AG20443 (cell line): ENCODE data around the gene TBL3.

Source experiments
- DNase-seq: peaks from one replicate; pipeline ENCODE4 v3.0.0; 2012; ENCODE audit warnings: low spot score, mixed read lengths

The TBL3 gene

DNA sequence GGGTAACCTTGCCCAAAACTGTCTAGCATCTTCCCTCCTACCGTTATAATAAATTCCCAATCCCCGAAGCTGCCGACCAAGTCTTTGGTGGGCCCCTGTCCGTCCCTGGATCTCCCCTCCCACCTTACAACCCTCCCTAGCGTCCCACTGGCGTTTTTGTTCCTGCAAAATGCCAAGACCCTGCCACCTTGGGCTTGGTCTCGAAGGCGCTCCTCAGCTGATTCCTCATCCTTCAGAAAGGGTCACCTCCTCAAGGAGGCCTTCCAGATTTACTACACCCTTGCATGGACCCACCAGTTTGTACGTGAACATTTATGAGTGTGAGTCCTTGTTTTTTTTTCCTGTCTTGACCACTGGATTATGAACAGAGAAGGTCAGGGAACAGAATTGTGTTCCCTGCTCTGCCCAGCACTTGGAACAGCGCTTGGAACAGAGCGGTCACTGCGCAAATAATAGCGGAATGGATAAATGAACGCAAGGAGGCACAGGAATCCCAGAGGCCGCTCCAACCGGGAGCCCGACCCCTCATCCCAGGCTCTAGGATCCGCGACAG lies 11.2 kb downstream of the TBL3 start:
- DNase-seq: no peak

DNA sequence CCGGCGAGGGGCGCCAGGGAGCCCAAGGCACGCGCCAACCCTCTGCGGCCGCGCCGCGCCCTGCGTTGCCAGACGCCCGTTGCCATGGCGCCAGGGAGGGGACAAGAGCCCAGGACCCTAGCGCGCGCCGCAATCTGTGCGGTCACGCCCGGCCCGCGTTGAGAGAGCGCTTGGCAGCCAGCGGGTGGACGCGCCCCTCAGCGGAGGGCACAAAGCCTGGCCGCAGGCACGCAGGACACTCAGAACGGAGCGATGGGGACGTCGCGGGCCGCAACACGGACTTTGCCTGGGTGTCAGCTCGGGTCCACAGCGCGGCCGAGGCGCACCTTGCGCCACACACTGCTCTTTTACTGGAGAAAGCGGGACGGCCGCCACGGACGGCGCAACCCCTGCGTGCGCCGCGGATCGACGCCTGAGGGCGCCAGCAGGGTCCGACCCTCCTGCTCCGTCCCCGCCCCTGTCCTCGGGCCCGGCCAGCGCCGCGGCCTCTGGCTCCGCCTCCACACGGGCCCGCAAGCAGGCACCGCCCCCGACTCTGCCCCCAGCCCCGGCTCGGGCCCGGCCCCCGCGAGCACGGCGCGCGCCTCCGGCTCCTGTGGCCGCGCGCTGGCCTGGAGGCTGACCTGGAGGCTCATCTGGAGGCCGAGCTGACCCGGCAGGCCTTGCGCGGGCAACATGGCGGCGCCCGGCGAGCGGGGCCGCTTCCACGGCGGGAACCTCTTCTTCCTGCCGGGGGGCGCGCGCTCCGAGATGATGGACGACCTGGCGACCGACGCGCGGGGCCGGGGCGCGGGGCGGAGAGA lies 11.9 kb downstream of the TBL3 start, which contains the start of gene GFER:
GFER (plus strand) TSS at position 650 of the 803 bp plus-strand sequence; CDS start at position 676, 26 bp downstream.
- DNase-seq: peak; percentile 98

DNA sequence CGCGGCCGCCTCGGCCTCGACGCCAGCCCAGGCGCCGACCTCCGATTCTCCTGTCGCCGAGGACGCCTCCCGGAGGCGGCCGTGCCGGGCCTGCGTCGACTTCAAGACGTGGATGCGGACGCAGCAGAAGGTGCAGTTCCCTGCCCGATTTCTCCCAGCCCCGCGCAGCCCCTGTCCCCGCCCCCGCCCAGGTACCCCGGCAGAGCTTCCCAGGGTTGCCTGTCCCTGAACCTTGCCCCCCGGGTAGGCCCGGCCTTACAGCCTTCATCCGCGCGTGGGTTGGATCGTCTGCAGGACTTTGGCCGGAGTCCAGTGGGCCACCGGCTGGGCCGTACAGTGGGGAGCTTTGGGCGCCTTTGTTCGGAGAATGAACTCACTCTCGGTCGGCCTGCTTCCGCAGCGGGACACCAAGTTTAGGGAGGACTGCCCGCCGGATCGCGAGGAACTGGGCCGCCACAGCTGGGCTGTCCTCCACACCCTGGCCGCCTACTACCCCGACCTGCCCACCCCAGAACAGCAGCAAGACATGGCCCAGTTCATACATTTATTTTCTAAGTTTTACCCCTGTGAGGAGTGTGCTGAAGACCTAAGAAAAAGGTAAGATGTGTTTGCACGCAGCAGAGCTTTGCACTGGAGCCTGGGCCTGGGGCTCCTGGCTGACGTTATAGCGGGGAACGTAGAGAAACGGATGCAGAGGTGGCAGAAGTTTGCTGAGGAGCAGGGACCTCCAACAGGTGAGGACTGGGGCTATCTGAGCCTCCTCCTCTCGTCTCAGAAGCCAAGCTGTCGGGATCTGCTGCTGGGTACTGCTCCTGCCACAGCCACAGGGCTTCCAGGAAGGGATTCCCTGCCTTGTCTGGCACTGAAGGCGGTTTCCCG lies 12.7 kb downstream of the TBL3 start:
- peak; percentile 40 for DNase-seq

DNA sequence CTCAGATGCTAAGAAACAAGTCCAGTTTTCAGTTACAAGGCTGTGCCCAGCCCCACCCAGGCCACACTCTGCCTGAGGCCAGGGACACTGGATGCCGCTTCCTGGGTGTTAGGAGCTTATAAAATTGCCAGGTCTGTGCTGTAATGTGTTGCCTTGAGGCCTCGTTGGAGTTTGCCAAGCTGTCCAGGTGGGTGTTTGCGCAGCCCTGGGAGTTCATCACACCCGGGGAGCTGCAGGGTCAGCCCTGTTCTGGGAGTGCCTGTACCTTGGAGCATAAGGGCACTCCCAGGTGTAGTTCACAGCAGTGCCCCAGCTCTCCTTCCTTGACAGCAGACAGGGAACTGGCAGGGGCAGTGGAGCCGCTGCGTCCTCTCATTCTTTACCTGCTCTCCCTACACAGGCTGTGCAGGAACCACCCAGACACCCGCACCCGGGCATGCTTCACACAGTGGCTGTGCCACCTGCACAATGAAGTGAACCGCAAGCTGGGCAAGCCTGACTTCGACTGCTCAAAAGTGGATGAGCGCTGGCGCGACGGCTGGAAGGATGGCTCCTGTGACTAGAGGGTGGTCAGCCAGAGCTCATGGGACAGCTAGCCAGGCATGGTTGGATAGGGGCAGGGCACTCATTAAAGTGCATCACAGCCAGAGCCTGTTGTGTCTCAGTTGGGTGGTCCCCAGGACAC lies 13.8 kb downstream of the TBL3 start:
- DNase-seq: no peak

DNA sequence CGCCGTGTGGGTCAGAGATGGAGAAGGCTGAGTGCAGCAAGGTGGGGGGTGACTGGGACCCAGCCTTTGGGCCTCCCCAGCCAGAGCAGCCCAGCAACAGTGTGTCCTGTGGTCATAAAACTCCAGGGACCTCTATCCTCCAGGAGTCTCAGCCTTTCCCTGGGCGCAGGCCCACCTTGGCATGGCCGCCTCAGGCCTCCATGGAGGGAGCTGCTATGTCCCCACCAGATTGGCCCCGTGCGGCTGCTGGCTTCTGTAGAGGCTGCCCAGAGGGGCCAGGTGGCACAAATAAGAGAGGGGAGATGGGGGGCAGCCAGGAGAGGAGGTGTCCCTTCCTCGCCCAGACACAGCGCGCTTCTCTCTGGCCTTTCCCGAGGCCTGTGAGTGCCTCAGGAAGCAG lies 15.3 kb downstream of the TBL3 start:
- DNase-seq: no peak

- DNase-seq: peak; percentile 51
Observed at GRCh38 chr16:1989209-1990100, 17.6 kb downstream of the TBL3 start, which contains the start of gene SYNGR3. TSS of gene SYNGR3 (plus strand) at chr16:1989970. CDS start at chr16:1990103, 133 bp downstream.

- DNase-seq: no peak
Observed at GRCh38 chr16:1990101-1990350, 18.2 kb downstream of the TBL3 start.

GRCh38 chr16:1990351-1991134 lies 18.7 kb downstream of the TBL3 start:
- DNase-seq: no peak

- DNase-seq: no peak
Observed at GRCh38 chr16:1991135-1991551, 19.3 kb downstream of the TBL3 start.

GRCh38 chr16:1991588-1991947 lies 19.7 kb downstream of the TBL3 start:
- no peak for DNase-seq

DNA sequence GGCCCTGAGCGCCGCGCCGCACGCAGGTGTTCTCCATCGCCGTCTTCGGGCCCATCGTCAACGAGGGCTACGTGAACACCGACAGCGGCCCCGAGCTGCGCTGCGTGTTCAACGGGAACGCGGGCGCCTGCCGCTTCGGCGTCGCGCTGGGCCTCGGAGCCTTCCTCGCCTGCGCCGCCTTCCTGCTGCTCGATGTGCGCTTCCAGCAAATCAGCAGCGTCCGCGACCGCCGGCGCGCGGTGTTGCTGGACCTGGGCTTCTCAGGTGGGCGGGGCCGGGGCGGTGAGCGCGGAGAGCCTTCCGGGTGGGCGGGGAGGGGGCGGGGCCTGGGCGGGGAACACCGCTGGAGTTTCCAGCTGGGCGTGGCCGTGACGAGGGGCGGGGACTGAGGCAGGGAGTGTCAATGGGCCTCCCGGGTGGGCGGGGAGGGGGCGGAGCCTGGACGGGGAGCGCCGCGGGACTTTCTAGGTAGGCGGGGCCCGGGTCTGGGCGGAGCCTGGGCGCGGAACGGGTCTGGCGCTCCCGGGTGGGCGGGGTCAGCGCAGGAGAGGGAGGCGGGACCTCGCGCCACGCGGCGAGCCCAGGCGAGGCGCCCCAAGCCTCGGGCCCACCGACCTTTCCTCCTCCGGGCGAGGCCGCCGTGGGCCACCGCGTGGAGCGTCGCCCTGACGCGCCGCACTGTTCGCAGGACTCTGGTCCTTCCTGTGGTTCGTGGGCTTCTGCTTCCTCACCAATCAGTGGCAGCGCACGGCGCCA lies 20.3 kb downstream of the TBL3 start:
- DNase-seq: peak; percentile 94

GRCh38 chr16:1992704-1993317 lies 21.0 kb downstream of the TBL3 start:
- no peak for DNase-seq

DNA sequence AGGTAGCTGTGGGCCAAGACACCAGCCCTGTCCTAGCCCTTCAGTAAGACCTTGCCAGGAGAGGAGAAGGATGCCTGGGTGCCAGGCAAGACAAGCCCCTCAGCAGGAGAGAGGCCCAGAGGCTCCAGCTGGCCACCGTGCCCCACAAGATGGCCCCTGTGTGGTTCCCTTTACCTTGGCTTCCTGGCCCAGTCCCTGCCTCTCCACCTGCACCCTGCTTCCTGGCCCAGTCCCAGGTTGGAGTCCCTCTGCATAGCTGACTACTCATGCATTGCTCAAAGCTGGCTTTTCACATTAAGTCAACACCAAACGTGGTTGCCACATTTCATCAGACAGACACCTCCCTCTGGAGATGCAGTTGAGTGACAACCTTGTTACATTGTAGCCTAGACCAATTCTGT lies 21.9 kb downstream of the TBL3 start:
- peak; percentile 23 for DNase-seq

DNA sequence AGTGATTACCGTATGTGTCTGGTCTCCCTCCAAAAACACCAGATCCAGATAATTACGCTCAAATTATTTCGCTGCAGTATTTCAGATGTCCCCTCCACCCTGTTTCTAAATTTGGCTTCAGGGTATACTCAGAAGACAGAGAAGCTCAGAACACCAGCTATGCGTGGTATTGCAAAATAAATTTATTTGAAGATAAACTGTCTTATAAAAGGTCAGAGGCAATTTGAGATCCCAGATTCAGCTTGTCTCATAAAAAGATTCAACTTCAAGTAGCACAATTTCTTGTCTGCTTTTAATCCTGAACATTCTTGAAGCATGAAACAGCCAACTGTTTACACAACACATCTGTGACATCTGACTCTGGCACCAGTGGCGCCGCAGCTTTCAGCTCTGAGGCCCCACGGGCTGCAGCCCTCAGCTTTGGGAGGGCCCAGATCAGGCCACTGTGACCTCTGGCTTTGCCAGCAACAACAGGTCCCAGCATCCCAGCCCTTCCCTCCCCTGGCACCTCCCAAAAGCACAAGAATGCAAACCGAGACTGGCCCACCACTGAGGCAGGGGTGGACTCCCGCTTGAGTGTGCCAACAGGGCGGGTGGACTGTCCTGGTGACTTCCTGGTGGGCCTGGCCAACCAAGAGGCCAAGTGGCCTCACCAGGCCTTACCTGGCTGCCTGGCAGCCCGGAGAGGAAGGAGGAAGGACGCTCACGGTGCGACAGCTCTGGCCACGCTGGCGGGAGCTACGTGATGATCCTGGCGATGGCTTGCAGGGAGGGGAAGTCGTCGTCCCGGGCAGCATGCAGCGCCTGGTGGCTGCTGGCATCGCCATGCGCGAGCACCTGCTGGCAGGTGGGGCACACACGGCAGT lies 25.9 kb downstream of the TBL3 start:
- peak; percentile 49 for DNase-seq

DNA sequence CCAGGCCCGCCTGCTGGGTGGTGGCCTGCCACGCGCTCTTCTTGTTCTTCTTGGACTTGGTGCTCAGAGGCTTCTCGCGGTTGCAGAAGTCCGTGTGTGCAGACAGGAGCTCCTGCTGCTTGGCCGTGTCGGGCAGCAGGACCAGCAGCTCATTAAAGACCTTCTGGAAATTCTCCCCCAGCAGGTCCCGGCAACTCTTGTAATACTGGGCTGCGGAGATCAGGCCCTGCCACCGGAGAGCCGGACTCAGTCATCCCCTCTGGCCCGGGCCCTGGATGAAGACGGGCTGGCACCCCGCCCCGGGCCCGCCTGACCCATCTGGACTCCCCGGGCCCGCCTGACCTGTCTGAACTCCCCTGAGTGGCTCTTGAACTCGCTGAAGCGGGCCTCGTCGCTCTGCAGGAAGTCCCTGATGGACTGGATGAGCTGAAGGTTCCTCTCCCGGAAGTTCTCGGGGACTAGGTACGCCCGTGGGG lies 26.5 kb downstream of the TBL3 start:
- no peak for DNase-seq

DNA sequence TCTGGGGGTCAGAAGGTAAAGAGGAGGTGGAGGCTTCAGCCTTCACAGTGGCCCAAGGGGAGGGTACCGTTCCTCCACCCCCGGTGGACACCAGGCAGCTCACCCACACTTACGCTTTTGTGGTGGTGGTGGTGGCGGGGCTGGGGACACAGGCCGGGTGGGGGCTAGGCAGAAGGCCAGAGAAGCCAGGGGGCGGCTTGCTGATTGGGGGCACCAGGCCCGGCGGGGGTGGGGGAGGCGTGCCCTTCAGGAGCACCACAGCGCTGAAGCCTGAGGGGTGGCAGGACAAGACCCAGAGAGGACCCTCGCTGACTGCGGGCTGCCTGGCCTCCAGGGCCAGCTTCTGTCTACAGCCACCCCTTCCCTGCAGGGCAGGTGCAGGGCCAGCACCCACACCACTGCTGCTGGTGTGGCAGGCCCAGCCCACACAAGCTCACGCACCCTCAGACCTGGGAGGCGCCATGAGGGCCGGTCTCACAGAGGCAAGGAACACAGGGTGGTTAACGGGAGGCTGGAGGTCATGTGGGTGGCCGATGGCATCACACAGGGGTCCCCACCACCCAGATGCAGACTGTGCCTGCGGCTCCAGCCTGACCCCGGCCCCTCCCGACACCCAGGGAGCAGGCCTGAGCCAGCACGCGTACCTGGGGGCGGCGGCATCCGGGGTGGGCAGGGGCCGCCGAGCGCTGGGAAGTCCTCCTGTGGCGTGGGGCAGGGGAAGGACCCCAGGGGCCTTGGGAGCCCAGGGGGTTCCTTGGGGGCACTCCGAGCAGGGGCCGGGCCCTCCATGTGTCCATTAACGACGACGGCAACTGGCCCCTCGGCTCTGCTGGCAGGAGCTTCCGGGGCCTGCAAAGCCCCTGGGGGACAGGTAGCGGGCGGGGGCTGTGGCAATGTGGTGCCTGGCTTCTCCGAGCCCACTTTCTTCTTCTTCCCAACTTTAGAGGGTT lies 27.3 kb downstream of the TBL3 start:
- no peak for DNase-seq
